Mesenchymal stem cell (in vitro differentiated cells and primary cell): ENCODE measurements around the gene RHBDD1.

Experiments
- DNase-seq: peaks from one replicate; pipeline ENCODE4 v3.0.0-alpha.2; 2013
- H2AFZ ChIP-seq: one replicate; pipeline ENCODE4 v1.6.1; 2013; ENCODE audit warnings: low read depth, mild to moderate bottlenecking, control low read depth, inconsistent platforms, low read length, moderate library complexity
- H2AK5ac ChIP-seq: 2 replicates; pipeline ENCODE4 v1.6.1; 2013; ENCODE audit warnings: low read length, moderate library complexity, mild to moderate bottlenecking, inconsistent platforms; ENCODE audit not compliant: severe bottlenecking
- H2BK120ac ChIP-seq: one replicate; pipeline ENCODE4 v1.6.1; 2013; ENCODE audit warnings: low read depth, mild to moderate bottlenecking, inconsistent platforms, low read length, moderate library complexity
- H2BK12ac ChIP-seq, 2 experiments: one replicate each; pipeline ENCODE4 v1.6.1; 2013; ENCODE audit warnings: inconsistent platforms in 2 of 2, low read length in 2 of 2, mild to moderate bottlenecking in 2 of 2, moderate library complexity in 2 of 2, control low read depth in 1 of 2
- H2BK15ac ChIP-seq: one replicate; pipeline ENCODE4 v1.6.1; 2013; ENCODE audit warnings: mild to moderate bottlenecking, low read depth, inconsistent platforms; ENCODE audit not compliant: poor library complexity, severe bottlenecking
- H2BK5ac ChIP-seq: 2 replicates; pipeline ENCODE4 v1.6.1; 2013; ENCODE audit warnings: low read depth, mild to moderate bottlenecking, low read length, control low read depth, inconsistent platforms; ENCODE audit not compliant: poor library complexity, severe bottlenecking
- H3K14ac ChIP-seq, 2 experiments: one replicate each; pipeline ENCODE4 v1.6.1; 2013; ENCODE audit warnings: inconsistent platforms in 2 of 2, low read length in 2 of 2, control low read depth in 1 of 2, mild to moderate bottlenecking in 1 of 2, moderate library complexity in 1 of 2
- H3K18ac ChIP-seq, 2 experiments: one replicate each; pipeline ENCODE4 v1.6.1; 2013; ENCODE audit warnings: inconsistent platforms in 2 of 2, low read length in 2 of 2, control low read depth in 1 of 2, low read depth in 1 of 2, mild to moderate bottlenecking in 1 of 2
- H3K23ac ChIP-seq, 2 experiments: one replicate each; pipeline ENCODE4 v1.6.1; 2013; ENCODE audit warnings: inconsistent platforms in 2 of 2, low read length in 2 of 2, mild to moderate bottlenecking in 2 of 2, moderate library complexity in 2 of 2, control low read depth in 1 of 2
- H3K27ac ChIP-seq: 2 replicates; pipeline ENCODE4 v1.5.1; 2013; ENCODE audit warnings: mild to moderate bottlenecking, moderate library complexity, low read length, control low read depth, inconsistent platforms; ENCODE audit not compliant: poor library complexity, severe bottlenecking
- H3K27me3 ChIP-seq, 2 experiments: 2 replicates each; pipeline versions ENCODE4 v1.6.1 to v1.7.0; 2013; ENCODE audit warnings: low read length in 2 of 2, mild to moderate bottlenecking in 2 of 2, moderate library complexity in 2 of 2, control low read depth in 1 of 2, inconsistent platforms in 1 of 2; ENCODE audit not compliant: control insufficient read depth in 1 of 2, insufficient read depth in 1 of 2
- H3K36me3 ChIP-seq, 2 experiments: 2 replicates each; pipeline versions ENCODE4 v1.6.1 to v1.7.0; 2013; ENCODE audit warnings: low read length in 2 of 2, control low read depth in 1 of 2, inconsistent platforms in 1 of 2, low read depth in 1 of 2, mild to moderate bottlenecking in 1 of 2; ENCODE audit not compliant: insufficient read depth in 2 of 2, control insufficient read depth in 1 of 2
- H3K4ac ChIP-seq, 2 experiments: one replicate each; pipeline ENCODE4 v1.6.1; 2013; ENCODE audit warnings: inconsistent platforms in 2 of 2, low read length in 2 of 2, mild to moderate bottlenecking in 2 of 2, moderate library complexity in 2 of 2, control low read depth in 1 of 2, low read depth in 1 of 2
- H3K4me1 ChIP-seq: 2 replicates; pipeline ENCODE4 v1.6.1; 2013; ENCODE audit warnings: low read depth, low read length, control low read depth; ENCODE audit not compliant: control insufficient read depth, insufficient read depth
- H3K4me2 ChIP-seq: 2 replicates; pipeline ENCODE4 v1.6.1; 2013; ENCODE audit warnings: low read length, mild to moderate bottlenecking, inconsistent platforms; ENCODE audit not compliant: poor library complexity, severe bottlenecking
- H3K4me3 ChIP-seq, 2 experiments: 2 replicates each; pipeline versions ENCODE4 v1.5.1 to v1.7.0; 2013; ENCODE audit warnings: low read length in 2 of 2, mild to moderate bottlenecking in 2 of 2, control low read depth in 1 of 2, low read depth in 1 of 2; ENCODE audit not compliant: insufficient read depth in 1 of 2
- H3K79me1 ChIP-seq: replicated peaks from 2 replicates; pipeline ENCODE4 v1.6.1; 2013; ENCODE audit warnings: mild to moderate bottlenecking, control low read depth, low read length, inconsistent platforms; ENCODE audit not compliant: poor library complexity, severe bottlenecking
- H3K9ac ChIP-seq: 2 replicates; pipeline ENCODE4 v1.7.0; 2013; ENCODE audit warnings: mild to moderate bottlenecking, low read length, moderate library complexity
- H3K9me3 ChIP-seq: 2 replicates; pipeline ENCODE4 v1.7.0; 2013; ENCODE audit warnings: mild to moderate bottlenecking, low read length; ENCODE audit not compliant: control insufficient read depth
- H4K8ac ChIP-seq: one replicate; pipeline ENCODE4 v1.6.1; 2013; ENCODE audit warnings: inconsistent platforms, mild to moderate bottlenecking, low read length, moderate library complexity
- H4K91ac ChIP-seq: one replicate; pipeline ENCODE4 v1.6.1; 2013; ENCODE audit warnings: mild to moderate bottlenecking, low read length, inconsistent platforms
- WGBS: methylation state at CpG from one replicate; pipeline ENCODE4 v1.1.7; 2013; ENCODE audit warnings: mixed read lengths; 5-methylcytosine and 5-hydroxymethylcytosine counted together

The RHBDD1 gene

DNA sequence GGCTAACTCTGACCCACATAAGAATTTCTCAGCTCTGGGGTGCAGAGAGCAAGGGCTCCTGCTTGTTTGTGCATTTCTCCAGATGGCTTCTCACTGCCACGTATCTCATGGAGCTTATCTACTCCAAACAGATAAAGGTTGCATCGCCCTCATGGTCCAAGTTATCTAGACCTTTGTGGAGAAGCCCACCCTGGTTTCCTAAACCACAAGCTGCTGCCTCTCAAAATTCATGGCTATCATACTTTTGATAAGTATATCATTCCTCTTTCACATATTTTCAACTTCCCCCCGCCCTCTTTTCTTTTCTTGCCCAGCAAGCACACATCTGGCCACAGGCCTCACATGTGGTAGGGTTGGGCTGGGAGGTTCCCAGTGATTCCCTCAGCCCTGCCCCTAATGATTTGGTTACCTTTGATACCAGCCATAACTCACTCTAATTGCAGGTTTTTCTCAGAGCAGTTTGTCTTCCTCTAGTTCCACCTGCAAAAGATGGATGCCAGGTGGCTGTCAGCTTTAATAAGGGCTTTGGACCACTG, 146.0 kb downstream of the RHBDD1 start:
- Histone ChIP-seq H2BK5ac (no peak overlapping the region), H3K27me3 (no peaks in the 10 kb centered on the region), H4K91ac (no peak overlapping the region), H3K36me3 (peaks cover 0 to 4% of the 10 kb centered on the region in 2 experiments), H3K4me3 (no peak overlapping the region), H3K14ac (no peak overlapping the region), H3K79me1 (peaks cover 6% of the 10 kb centered on the region), H2AK5ac (no peak overlapping the region), H2BK120ac (no peak overlapping the region), H3K4me2 (no peak overlapping the region), H3K9me3 (no peaks in the 10 kb centered on the region), H3K18ac (no peak overlapping the region), H3K9ac (no peak overlapping the region), H2AFZ (no peak overlapping the region), H4K8ac (no peak overlapping the region), H3K27ac (no peak overlapping the region), H3K23ac (no peak overlapping the region), H3K4me1 (no peaks in the 10 kb centered on the region), H2BK12ac (no peak overlapping the region), H2BK15ac (no peak overlapping the region), H3K4ac (no peak overlapping the region)
- DNase-seq, result no peak
- WGBS, result 87% methylated on average over 3 of the region's 3 CpGs

DNA sequence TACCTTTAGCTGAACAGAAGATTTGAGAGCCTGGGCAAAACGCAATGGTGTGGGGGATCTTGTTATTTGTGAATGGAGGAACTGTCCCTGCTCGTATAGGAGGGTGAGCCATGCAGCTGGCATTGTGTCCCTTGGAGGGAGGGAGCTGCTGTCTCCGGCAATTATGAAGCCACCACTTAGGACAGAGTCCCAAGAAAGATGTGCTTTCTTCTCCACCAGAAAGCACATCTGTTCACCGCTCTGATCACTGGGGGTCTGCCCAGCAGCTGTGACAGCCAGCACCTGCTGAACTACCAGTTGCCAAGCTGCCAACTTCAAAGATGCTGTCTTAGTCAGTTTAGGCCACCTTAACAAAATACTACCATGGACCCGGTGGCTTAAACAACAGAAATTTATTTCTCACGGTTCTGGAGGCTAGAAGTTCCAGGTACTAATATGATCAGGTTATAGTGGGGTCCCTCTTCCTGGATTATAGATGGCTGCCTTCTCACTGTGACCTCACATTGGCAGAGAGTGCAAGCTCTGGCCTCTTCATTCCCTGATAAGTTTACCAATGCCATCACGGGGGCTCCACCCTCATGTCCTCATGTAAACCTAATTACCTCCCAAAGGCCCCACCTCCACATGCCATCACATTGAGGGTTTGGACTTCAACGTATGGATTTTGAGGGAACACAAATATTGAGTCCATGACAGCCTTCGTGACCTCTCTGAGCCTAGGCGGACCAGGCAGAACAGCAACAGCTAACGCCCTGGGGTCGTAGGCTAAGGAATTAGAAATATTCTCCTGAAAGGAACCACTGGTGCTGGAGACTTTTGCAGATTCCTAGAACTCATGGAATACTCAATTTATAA, 148.3 kb downstream of the RHBDD1 start:
- H3K14ac ChIP-seq, result no peak overlapping the region
- peak overlapping the region; percentile 24 for H4K8ac ChIP-seq
- peak overlapping the region; percentile 28 to 52 for H2BK12ac ChIP-seq
- no peak overlapping the region for H2BK5ac ChIP-seq
- peak overlapping the region; percentile 36 for H4K91ac ChIP-seq
- H3K9ac ChIP-seq, result no peak overlapping the region
- H3K27me3 ChIP-seq, result no peaks in the 10 kb centered on the region
- H2BK15ac ChIP-seq, result peak overlapping the region; percentile 75
- H3K79me1 ChIP-seq, result peaks cover 7% of the 10 kb centered on the region
- H3K23ac ChIP-seq, result no peak overlapping the region
- H3K9me3 ChIP-seq, result no peaks in the 10 kb centered on the region
- H3K4me3 ChIP-seq, result no peak overlapping the region
- 91% methylated on average over 11 of the region's 12 CpGs for WGBS
- H3K4ac ChIP-seq, result peak overlapping the region; percentile 35 to 49
- no peak overlapping the region for H2AFZ ChIP-seq
- DNase-seq, result no peak
- peaks cover 0 to 4% of the 10 kb centered on the region in 2 experiments for H3K36me3 ChIP-seq
- no peak overlapping the region for H3K27ac ChIP-seq
- no peak overlapping the region for H2AK5ac ChIP-seq
- no peaks in the 10 kb centered on the region for H3K4me1 ChIP-seq
- peak overlapping the region in 1 of 2 experiments; percentile 77 for H3K18ac ChIP-seq
- no peak overlapping the region for H3K4me2 ChIP-seq
- no peak overlapping the region for H2BK120ac ChIP-seq

DNA sequence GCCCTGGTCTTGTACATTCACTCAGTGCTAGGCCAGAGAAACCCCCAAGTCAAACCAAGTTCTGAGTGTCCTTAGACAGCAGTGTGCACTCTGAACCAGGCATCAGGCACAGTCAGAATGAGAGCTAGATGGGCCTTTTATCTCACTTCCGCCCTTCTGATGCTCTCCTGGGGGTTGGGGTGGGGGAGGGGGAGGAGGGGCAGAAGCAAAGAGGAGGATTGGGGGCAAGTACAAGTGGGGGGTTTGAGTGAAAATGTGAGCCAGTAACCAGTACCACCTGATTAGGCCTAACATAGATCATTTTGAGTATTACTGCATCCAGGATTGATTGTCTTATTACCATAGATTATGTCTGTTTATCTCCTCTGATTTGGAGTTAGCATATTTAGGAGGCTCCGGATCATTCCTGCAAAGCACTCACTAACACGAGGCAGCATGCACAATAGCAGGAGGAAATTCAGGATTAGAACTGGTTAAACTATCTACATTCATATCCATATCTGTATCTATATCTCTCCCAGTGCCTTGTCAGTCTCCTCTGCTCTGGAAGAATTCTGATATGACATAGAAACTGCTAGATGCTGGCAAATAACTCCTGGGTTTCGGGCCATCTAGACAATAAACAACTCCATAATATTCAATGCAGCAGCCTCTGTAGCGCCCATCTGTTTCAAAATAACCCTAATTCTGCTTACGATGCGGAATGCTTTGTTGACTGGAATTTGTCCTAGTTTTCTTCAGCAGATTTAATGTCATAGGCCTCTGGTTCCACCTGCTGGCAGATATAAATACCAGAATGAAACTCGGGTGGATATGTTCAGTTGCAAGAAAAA, 149.1 kb downstream of the RHBDD1 start:
- H4K8ac ChIP-seq, result no peak overlapping the region
- H3K4ac ChIP-seq, result no peak overlapping the region
- H2BK12ac ChIP-seq, result no peak overlapping the region
- no peaks in the 10 kb centered on the region for H3K9me3 ChIP-seq
- H3K18ac ChIP-seq, result no peak overlapping the region
- 38% methylated on average over 8 of the region's 8 CpGs for WGBS
- no peaks in the 10 kb centered on the region for H3K36me3 ChIP-seq
- no peak overlapping the region for H2BK5ac ChIP-seq
- no peak overlapping the region for H2AFZ ChIP-seq
- no peak overlapping the region for H3K4me2 ChIP-seq
- no peak overlapping the region for H2BK15ac ChIP-seq
- H3K23ac ChIP-seq, result no peak overlapping the region
- H2BK120ac ChIP-seq, result no peak overlapping the region
- H3K4me3 ChIP-seq, result no peak overlapping the region
- no peaks in the 10 kb centered on the region for H3K27me3 ChIP-seq
- H2AK5ac ChIP-seq, result no peak overlapping the region
- peak; percentile 84 for DNase-seq
- no peaks in the 10 kb centered on the region for H3K4me1 ChIP-seq
- peaks cover 7% of the 10 kb centered on the region for H3K79me1 ChIP-seq
- H3K14ac ChIP-seq, result no peak overlapping the region
- H3K9ac ChIP-seq, result peak overlapping the region; percentile 48
- no peak overlapping the region for H4K91ac ChIP-seq
- H3K27ac ChIP-seq, result no peak overlapping the region

DNA sequence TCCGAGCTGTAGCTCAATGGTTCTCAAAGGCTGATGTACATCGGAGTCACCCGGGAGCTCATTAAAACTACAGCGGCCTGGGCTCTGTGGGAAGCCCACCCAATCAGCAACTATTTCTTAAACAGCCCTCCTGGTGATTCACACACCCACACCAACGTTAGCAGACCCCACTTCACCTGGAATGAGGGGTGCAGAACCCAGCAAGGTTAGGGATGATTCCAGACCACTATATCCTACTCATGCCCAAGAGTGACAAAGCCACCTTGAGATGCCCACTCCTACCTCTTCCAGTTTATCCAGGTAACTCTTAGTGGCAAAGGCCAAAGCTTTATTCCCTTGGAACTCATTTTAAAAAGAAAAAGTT, 149.7 kb downstream of the RHBDD1 start:
- H4K91ac ChIP-seq, result no peak overlapping the region
- no peak overlapping the region for H3K18ac ChIP-seq
- H3K9me3 ChIP-seq, result no peaks in the 10 kb centered on the region
- no peak overlapping the region for H2BK15ac ChIP-seq
- no peak overlapping the region for H3K4me3 ChIP-seq
- H2BK120ac ChIP-seq, result no peak overlapping the region
- H3K23ac ChIP-seq, result no peak overlapping the region
- H3K36me3 ChIP-seq, result no peaks in the 10 kb centered on the region
- H3K79me1 ChIP-seq, result peaks cover 7% of the 10 kb centered on the region
- H3K4me2 ChIP-seq, result no peak overlapping the region
- no peaks in the 10 kb centered on the region for H3K4me1 ChIP-seq
- H3K27me3 ChIP-seq, result no peaks in the 10 kb centered on the region
- no peak overlapping the region for H3K14ac ChIP-seq
- no peak overlapping the region for H2AFZ ChIP-seq
- WGBS, result 62% methylated on average over 5 of the region's 5 CpGs
- H4K8ac ChIP-seq, result no peak overlapping the region
- no peak overlapping the region for H3K27ac ChIP-seq
- no peak overlapping the region for H2AK5ac ChIP-seq
- no peak overlapping the region for H2BK12ac ChIP-seq
- DNase-seq, result no peak
- H2BK5ac ChIP-seq, result no peak overlapping the region
- peak overlapping the region; percentile 48 for H3K9ac ChIP-seq
- H3K4ac ChIP-seq, result peak overlapping the region in 1 of 2 experiments; percentile 13
